HL-60 (cell line): Measurements from ENCODE around the gene FAM32A.

Source experiments
- POLR2AphosphoS5 ChIP-seq: IDR thresholded peaks from 2 replicates; pipeline ENCODE4 v1.6.1; 2012; ENCODE audit warnings: low read depth
- TF ChIP-seq, protein P1 (sequence below): IDR thresholded peaks from one replicate; pipeline ENCODE4 v1.5.1; 2011; ENCODE audit warnings: low read length, control low read depth, inconsistent platforms; ENCODE audit not compliant: insufficient read depth
- TF ChIP-seq, protein P2 (sequence below): IDR thresholded peaks from 2 replicates; pipeline ENCODE4 v1.6.1; 2012; ENCODE audit warnings: low read depth; ENCODE audit not compliant: insufficient replicate concordance

DNA sequence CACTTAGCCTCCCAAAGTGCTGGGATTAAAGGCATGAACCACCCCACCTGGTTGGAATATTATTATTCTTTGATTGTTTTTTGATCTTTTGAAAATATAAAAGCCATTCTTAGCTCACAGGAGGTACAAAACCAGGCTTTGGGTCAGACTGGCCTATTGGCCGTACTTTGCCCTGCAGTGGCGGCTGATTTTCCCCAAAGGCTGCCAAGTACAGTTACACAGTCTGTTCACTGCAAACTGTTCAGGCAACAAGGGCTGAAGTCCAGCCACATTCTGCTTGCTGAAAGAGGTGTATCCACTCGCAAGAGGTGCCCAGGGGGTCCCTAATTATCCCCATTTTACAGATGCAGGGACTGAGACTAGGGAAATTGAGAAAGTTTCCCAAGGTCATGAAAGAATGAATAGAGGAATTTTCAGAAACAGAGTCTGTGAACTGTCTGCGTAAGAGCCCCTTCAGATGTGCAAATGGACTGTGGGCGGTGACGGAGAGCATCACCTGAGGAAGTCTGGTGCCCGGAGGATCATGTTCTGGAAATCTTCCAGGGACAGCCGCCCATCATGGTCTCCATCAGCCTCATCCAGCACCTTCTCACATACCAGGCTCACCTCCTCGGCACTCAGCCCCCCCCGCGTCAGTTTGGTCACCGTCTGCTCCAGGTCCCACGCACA is 20.9 kb upstream of the FAM32A start:
- TF ChIP-seq, protein P1, sequence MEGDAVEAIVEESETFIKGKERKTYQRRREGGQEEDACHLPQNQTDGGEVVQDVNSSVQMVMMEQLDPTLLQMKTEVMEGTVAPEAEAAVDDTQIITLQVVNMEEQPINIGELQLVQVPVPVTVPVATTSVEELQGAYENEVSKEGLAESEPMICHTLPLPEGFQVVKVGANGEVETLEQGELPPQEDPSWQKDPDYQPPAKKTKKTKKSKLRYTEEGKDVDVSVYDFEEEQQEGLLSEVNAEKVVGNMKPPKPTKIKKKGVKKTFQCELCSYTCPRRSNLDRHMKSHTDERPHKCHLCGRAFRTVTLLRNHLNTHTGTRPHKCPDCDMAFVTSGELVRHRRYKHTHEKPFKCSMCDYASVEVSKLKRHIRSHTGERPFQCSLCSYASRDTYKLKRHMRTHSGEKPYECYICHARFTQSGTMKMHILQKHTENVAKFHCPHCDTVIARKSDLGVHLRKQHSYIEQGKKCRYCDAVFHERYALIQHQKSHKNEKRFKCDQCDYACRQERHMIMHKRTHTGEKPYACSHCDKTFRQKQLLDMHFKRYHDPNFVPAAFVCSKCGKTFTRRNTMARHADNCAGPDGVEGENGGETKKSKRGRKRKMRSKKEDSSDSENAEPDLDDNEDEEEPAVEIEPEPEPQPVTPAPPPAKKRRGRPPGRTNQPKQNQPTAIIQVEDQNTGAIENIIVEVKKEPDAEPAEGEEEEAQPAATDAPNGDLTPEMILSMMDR = no peak
- TF ChIP-seq, protein P2, sequence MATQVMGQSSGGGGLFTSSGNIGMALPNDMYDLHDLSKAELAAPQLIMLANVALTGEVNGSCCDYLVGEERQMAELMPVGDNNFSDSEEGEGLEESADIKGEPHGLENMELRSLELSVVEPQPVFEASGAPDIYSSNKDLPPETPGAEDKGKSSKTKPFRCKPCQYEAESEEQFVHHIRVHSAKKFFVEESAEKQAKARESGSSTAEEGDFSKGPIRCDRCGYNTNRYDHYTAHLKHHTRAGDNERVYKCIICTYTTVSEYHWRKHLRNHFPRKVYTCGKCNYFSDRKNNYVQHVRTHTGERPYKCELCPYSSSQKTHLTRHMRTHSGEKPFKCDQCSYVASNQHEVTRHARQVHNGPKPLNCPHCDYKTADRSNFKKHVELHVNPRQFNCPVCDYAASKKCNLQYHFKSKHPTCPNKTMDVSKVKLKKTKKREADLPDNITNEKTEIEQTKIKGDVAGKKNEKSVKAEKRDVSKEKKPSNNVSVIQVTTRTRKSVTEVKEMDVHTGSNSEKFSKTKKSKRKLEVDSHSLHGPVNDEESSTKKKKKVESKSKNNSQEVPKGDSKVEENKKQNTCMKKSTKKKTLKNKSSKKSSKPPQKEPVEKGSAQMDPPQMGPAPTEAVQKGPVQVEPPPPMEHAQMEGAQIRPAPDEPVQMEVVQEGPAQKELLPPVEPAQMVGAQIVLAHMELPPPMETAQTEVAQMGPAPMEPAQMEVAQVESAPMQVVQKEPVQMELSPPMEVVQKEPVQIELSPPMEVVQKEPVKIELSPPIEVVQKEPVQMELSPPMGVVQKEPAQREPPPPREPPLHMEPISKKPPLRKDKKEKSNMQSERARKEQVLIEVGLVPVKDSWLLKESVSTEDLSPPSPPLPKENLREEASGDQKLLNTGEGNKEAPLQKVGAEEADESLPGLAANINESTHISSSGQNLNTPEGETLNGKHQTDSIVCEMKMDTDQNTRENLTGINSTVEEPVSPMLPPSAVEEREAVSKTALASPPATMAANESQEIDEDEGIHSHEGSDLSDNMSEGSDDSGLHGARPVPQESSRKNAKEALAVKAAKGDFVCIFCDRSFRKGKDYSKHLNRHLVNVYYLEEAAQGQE = no peak
- no peak for TF ChIP-seq POLR2AphosphoS5
